GM12891 (cell line): ENCODE data around the gene LACRT.

Experiments used
- POLR2A ChIP-seq: IDR thresholded peaks from 2 replicates; pipeline ENCODE4 v1.6.1; 2011; ENCODE audit warnings: low read depth, low read length, control low read depth
- TAF1 ChIP-seq: IDR thresholded peaks from 2 replicates; pipeline ENCODE4 v1.6.1; 2011; ENCODE audit warnings: low read depth, low read length, control low read depth

DNA sequence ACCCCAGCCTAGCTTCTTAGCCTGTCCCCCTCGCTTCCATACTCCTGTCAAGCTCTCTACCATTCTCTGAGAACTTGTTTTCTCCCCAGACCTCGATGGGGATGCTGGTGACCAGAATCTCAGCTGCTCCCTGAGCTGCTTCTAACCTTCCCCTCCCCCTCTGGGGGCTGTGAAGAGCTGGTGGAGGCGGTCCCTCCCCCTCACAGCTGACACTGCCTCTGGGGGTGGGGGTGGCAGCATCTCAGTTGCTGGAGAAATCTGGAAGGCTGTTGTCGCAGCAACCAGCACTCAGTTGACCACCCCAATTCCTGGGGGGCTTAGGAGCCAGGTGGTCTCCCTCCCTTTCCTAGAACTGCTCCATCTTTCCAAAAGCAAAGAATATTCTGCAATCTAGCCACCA is 51.0 kb downstream of the LACRT start:
- no peak for TF ChIP-seq POLR2A
- TF ChIP-seq TAF1: no peak
